Rectal smooth muscle tissue (tissue), 1 donor: ENCODE data around the gene BOLA2B.

Source experiments
- H3K27ac ChIP-seq: one replicate; pipeline ENCODE4 v1.7.0; 2013; ENCODE audit warnings: low read depth, low read length, inconsistent platforms
- H3K27me3 ChIP-seq: one replicate; pipeline ENCODE4 v1.7.0; 2013; ENCODE audit warnings: low read length; ENCODE audit not compliant: control insufficient read depth, insufficient read depth
- H3K36me3 ChIP-seq: one replicate; pipeline ENCODE4 v1.7.0; 2013; ENCODE audit warnings: low read length; ENCODE audit not compliant: control insufficient read depth, insufficient read depth
- H3K4me1 ChIP-seq: one replicate; pipeline ENCODE4 v1.7.0; 2013; ENCODE audit warnings: low read length; ENCODE audit not compliant: control insufficient read depth, insufficient read depth
- H3K4me3 ChIP-seq: one replicate; pipeline ENCODE4 v1.7.0; 2013; ENCODE audit warnings: low read length
- H3K9ac ChIP-seq: one replicate; pipeline ENCODE4 v1.7.0; 2013; ENCODE audit warnings: low read length

Gene BOLA2B

DNA sequence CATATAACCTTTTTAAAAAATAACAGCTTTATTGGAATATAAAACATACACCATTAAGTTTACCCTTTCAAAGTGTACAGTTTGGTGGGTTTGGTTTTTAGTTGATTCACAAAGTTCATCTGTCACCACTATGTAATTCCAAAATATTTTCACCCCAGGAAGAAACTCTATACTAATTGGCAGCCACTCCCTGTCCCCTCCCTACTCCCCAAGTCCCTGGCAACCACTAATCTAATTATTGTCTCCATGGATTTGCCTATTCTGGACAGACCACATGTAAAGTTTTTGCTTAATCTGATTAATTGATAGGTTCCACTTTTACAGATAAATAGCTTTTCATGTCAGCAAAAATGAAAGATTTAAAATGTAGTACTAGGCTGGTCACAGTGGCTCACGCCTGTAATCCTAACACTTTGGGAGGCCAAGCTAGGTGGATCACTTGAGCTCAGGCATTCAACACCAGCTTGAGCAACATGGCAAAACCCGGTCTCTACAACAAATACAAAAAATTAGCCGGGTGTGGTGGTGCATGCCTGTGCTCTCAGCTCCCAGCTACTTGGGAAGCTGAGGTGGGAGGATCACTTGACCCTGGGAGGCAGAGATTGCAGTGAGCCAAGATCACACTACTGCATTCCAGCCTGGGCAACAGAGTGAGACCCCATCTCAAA lies 45.5 kb downstream of the BOLA2B start:
- H3K9ac ChIP-seq: no peak overlapping the region
- no peak overlapping the region for H3K4me3 ChIP-seq
- H3K4me1 ChIP-seq: no peaks in the 10 kb centered on the region
- H3K27ac ChIP-seq: no peak overlapping the region
- H3K36me3 ChIP-seq: no peaks in the 10 kb centered on the region
- no peaks in the 10 kb centered on the region for H3K27me3 ChIP-seq

DNA sequence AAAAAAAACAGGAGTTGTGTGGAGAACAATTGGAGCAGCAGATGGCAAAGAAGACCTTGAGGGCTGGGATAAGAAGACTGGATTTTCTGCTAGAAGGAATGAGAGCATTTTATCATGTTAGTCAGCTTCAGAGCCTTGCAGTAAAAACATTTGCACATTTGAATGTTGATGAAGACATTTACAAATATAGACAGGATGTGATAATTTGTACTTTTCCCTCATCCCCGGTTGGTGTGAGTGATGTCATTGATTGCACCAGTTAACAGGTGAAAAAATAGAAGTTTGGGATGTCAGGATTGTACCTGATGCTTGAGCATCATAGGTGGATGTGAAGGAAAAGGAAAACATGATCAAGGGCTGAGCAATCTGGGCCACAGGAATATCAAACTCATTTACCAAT lies 47.8 kb downstream of the BOLA2B start:
- Histone ChIP-seq H3K27me3 (no peaks in the 10 kb centered on the region), H3K4me3 (no peak overlapping the region), H3K9ac (no peak overlapping the region), H3K36me3 (no peaks in the 10 kb centered on the region), H3K4me1 (no peaks in the 10 kb centered on the region), H3K27ac (no peak overlapping the region)

DNA sequence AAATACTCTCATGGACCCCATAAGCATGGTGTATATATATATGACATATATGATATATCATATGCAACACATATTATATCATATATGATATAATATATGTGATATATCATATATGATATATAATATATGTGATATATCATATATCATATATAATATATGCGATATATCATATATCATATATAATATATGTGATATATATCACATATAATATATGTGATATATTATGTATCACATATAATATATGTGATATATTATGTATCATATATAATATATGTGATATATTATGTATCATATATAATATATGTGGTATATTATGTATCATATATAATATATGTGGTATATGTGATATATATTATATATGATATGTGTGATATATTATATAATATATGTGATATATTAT lies 48.5 kb downstream of the BOLA2B start:
- H3K36me3 ChIP-seq: no peaks in the 10 kb centered on the region
- H3K4me3 ChIP-seq: no peak overlapping the region
- no peak overlapping the region for H3K9ac ChIP-seq
- no peak overlapping the region for H3K27ac ChIP-seq
- no peaks in the 10 kb centered on the region for H3K27me3 ChIP-seq
- H3K4me1 ChIP-seq: no peaks in the 10 kb centered on the region

DNA sequence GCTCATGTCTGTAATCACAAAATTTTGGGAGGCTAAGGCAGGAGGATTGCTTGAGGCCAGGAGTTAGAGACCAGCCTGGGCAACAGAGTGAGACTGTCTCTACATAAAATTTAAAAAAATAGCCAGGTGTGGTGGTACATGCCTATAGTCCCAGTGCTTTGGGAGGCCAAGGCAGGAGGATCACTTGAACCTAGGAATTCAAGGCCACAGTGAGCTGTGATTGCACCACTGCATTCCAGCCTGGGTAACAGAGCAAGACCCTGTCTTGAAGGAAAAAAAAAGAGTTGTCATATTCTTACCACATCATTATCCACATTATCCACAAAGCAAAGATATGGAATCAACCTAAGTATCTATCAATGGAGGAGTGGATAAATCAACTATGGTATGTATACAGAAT lies 49.4 kb downstream of the BOLA2B start:
- Histone ChIP-seq H3K27me3 (no peaks in the 10 kb centered on the region), H3K36me3 (no peaks in the 10 kb centered on the region), H3K9ac (no peak overlapping the region), H3K4me1 (no peaks in the 10 kb centered on the region), H3K27ac (no peak overlapping the region), H3K4me3 (no peak overlapping the region)

DNA sequence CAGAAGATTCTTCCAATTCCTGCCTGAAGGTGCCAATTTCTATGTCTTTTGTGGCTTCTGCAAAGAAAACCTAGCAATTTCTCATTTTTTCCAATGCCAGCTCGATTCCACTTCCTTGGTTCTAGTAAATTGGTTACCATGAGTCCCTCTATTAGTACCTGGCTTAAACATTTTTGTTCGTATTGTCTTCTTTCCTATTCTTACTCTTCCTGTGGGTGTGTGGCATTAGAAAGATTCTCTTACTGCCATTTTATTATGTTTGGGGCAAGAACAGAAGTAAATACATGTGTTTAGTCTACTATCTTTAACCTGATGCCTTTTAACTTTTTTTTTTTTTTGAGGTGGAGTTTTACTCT lies 50.1 kb downstream of the BOLA2B start:
- Histone ChIP-seq H3K9ac (no peak overlapping the region), H3K4me3 (no peak overlapping the region), H3K27me3 (no peaks in the 10 kb centered on the region), H3K27ac (no peak overlapping the region), H3K4me1 (no peaks in the 10 kb centered on the region), H3K36me3 (no peaks in the 10 kb centered on the region)
